Esophagus squamous epithelium (tissue), 5 donors: ENCODE data around the gene MICU2. TPM values are rescaled to one million over a fixed set of nuclear protein-coding genes. Genes with fewer than 3 reads are reported as not detected.

Experiments used
- DNase-seq: peaks from one replicate; lab custom pipeline; 2025; lab: John Stamatoyannopoulos, UW
- H3K27ac ChIP-seq, 4 donors: fragments of 200-600 bp; sonication (generic); one replicate each; pipeline ENCODE4 v1.5.1; 2016 to 2019; ENCODE audit warnings: mild to moderate bottlenecking in 1 of 4
- H3K27me3 ChIP-seq, 4 donors: fragments of 200-600 bp; sonication (generic); 1 replicate in 3 of 4; 2 replicates in 1 of 4; pipeline versions ENCODE4 v1.5.1 to v1.6.0; 2017 to 2021; ENCODE audit warnings: antibody characterized with exemption in 1 of 4
- H3K36me3 ChIP-seq, 3 donors: fragments of 200-600 bp; sonication (generic); one replicate each; pipeline ENCODE4 v1.5.1; 2016 to 2019
- H3K4me1 ChIP-seq, 3 donors: fragments of 200-600 bp; sonication (generic); one replicate each; pipeline ENCODE4 v1.5.1; 2017 to 2019
- H3K4me3 ChIP-seq, 4 donors: fragments of 200-600 bp; sonication (generic); 1 replicate in 3 of 4; 2 replicates in 1 of 4; pipeline ENCODE4 v1.5.1; 2016 to 2019; ENCODE audit warnings: mild to moderate bottlenecking in 2 of 4, moderate library complexity in 1 of 4
- H3K9me3 ChIP-seq, 3 donors: fragments of 200-600 bp; sonication (generic); one replicate each; pipeline ENCODE4 v1.5.1; 2016 to 2019
- CTCF ChIP-seq, 6 experiments: fragments of 450-650 bp in 4 of 6; fragments of 200-600 bp in 2 of 6; sonication (generic) in 2 of 6; IDR thresholded peaks; one replicate each; pipeline ENCODE4 v1.5.1; 2016 to 2019; ENCODE audit warnings: antibody characterized with exemption in 6 of 6, mild to moderate bottlenecking in 4 of 6, moderate library complexity in 4 of 6
- POLR2A ChIP-seq, 4 donors: fragments of 450-650 bp; IDR thresholded peaks; one replicate each; pipeline ENCODE4 v1.6.1; 2017; ENCODE audit warnings: antibody characterized with exemption in 4 of 4, mild to moderate bottlenecking in 4 of 4, moderate library complexity in 3 of 4
- WGBS, 2 donors: methylation state at CpG; one replicate each; pipeline ENCODE4 v1.1.5; 2018; 5-methylcytosine and 5-hydroxymethylcytosine counted together
- intact Hi-C: fragments of 100-400 bp; cut with DNase I; formaldehyde crosslinking; loops from one replicate; pipeline ENCODE4 v1.15.0; 2022
- total RNA-seq, 4 donors: library from RNA; depleted of rRNA; stranded (reverse); fragments of >200 nt; gene quantifications; one replicate each; pipeline ENCODE4 v1.1.0, GENCODE V29; 2016
- donor health status: DM: yes; HTN: yes; CAD: no.

The MICU2 gene
- total RNA-seq, 4 donors from 2014 or later = 48.4 to 61.6 (median 51.9) TPM

DNA sequence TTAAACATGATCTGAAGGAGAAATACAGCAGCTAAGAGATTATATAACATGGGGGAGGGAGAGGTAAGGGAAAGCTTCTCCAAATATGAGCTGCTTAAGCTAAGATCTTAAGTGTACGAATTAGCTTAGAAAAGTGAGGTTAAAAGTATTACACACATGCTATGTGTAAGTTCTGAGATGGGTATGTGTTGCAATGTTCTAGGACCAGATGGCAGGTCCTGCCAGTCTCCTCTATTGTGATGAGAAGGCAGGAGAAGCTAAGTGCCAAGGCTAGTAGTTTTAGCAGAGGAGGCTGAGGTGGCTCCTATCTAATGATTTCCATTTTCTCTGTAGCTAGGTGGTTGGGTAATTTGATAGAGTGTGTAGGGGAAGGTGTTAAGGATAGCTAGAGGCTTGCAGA is 57.6 kb downstream of the MICU2 start:
- TF ChIP-seq POLR2A (IDR thresholded peaks at IDR 0.05) (no peak), CTCF (IDR thresholded peaks at IDR 0.05) (no peak)

DNA sequence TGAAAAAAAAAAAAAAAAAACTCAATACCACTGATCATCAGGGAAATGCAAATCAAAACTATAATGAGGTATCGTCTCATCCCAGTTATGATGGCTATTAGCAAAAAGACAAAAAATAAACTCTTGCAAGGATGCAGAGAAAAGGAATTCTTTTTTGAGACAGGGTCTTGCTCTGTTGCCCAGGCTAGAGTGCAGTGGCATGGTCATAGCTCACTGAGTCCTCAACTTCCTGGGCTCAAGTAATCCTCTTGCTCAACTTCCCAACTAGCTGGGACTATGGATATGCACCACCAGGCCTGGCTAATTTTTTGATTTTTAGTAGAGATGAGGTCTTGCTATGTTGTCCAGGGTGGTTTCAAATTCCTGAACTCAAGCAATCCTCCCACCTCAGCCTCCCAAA is 59.5 kb downstream of the MICU2 start:
- DNase-seq = no peak
- intact Hi-C loops = no loop called here
- H3K4me3 ChIP-seq = no peak overlapping the region
- H3K36me3 ChIP-seq = peaks cover 0 to 9% (median 0%) of the 10 kb centered on the region in 3 donors
- no peaks in the 10 kb centered on the region for H3K9me3 ChIP-seq
- no peak for TF ChIP-seq POLR2A (IDR thresholded peaks at IDR 0.05)
- TF ChIP-seq CTCF (IDR thresholded peaks at IDR 0.05) = no peak
- no peak overlapping the region for H3K27ac ChIP-seq
- no peaks in the 10 kb centered on the region for H3K27me3 ChIP-seq
- H3K4me1 ChIP-seq = peaks cover 0 to 8% (median 0%) of the 10 kb centered on the region in 3 donors
- 93 to 100% methylated on average over 1 of the region's 1 CpG for WGBS, 2 donors

More for the DNA sequence above, 57.6 kb downstream of the MICU2 start:
- Histone ChIP-seq H3K36me3 (peaks cover 0 to 9% (median 0%) of the 10 kb centered on the region in 3 donors), H3K27ac (no peak overlapping the region), H3K9me3 (no peaks in the 10 kb centered on the region), H3K27me3 (no peaks in the 10 kb centered on the region), H3K4me3 (no peak overlapping the region), H3K4me1 (peaks cover 0 to 2% (median 0%) of the 10 kb centered on the region in 3 donors)
- intact Hi-C loops = no loop called here
- WGBS, 2 donors = 52 to 55% methylated on average over 1 of the region's 1 CpG
- DNase-seq = no peak

DNA sequence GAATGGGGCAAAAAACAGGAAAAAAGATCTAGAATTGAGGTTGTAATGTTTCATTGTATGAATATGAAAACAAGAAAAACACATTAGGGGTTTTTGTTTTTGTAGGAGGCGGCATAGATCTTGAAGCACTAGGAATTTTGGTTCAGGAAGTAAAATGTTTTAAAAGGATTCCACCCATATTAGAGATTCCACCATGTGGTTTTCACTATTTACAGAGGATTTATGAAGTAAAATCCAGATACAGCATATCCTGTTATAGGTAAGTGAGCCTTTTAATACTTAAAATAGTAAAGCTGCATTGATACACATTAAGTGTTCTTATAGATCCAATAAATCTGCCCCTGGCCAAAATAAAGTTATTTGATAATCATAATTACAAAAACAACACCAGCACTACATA is 61.4 kb downstream of the MICU2 start:
- H3K9me3 ChIP-seq = no peaks in the 10 kb centered on the region
- peaks cover 0 to 8% (median 0%) of the 10 kb centered on the region in 3 donors for H3K4me1 ChIP-seq
- no peak for DNase-seq
- H3K4me3 ChIP-seq = no peak overlapping the region
- no peaks in the 10 kb centered on the region for H3K27me3 ChIP-seq
- no peak overlapping the region for H3K27ac ChIP-seq
- WGBS, 2 donors = 88 to 100% methylated on average over 1 of the region's 1 CpG
- peaks cover 0 to 16% (median 4%) of the 10 kb centered on the region in 3 donors for H3K36me3 ChIP-seq
- intact Hi-C loops = no loop called here
- TF ChIP-seq CTCF (IDR thresholded peaks at IDR 0.05) (no peak), POLR2A (IDR thresholded peaks at IDR 0.05) (no peak)

- intact Hi-C loops = no loop called here
- TF ChIP-seq POLR2A (IDR thresholded peaks at IDR 0.05) (no peak), CTCF (IDR thresholded peaks at IDR 0.05) (no peak)
- H3K27me3 ChIP-seq = no peaks in the 10 kb centered on the region
- H3K36me3 ChIP-seq = peaks cover 0 to 20% (median 4%) of the 10 kb centered on the region in 3 donors
- no peak overlapping the region for H3K4me3 ChIP-seq
- H3K4me1 ChIP-seq = peaks cover 0 to 8% (median 0%) of the 10 kb centered on the region in 3 donors
- H3K9me3 ChIP-seq = no peaks in the 10 kb centered on the region
- no peak for DNase-seq
- 76% methylated on average over 1 of the region's 1 CpG for WGBS, 2 donors
- H3K27ac ChIP-seq = no peak overlapping the region
These were observed 62.0 kb downstream of the MICU2 start for GRCh38 chr13:21541980-21542379.

DNA sequence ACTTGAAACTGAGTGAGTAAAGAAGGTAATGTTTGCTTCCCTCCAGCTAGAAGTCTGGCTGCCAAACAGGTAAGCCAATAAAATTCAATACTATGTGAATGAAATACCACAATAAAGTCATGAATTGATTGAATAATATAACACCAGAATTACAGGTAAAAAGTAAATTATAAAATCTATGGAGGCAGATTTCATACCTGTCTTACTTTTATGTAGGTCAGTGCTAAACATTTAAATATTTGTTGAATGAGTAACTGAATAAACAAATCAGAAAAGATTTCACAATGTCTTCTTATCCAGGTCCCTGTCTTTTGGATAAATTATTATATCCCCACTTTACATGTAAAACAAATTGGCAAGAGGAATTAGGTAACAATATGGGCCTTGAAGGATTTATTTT is 62.7 kb downstream of the MICU2 start:
- H3K36me3 ChIP-seq = peaks cover 0 to 20% (median 4%) of the 10 kb centered on the region in 3 donors
- H3K27ac ChIP-seq = no peak overlapping the region
- H3K9me3 ChIP-seq = no peaks in the 10 kb centered on the region
- H3K27me3 ChIP-seq = no peaks in the 10 kb centered on the region
- no peak for DNase-seq
- H3K4me1 ChIP-seq = peaks cover 0 to 8% (median 0%) of the 10 kb centered on the region in 3 donors
- H3K4me3 ChIP-seq = no peak overlapping the region
- intact Hi-C loops = no loop called here
- no peak for TF ChIP-seq POLR2A (IDR thresholded peaks at IDR 0.05)
- no peak for TF ChIP-seq CTCF (IDR thresholded peaks at IDR 0.05)
